ENCODE results near the gene MGAT5B. TPM values are rescaled to one million over a fixed set of nuclear protein-coding genes. Genes with fewer than 3 reads are reported as not detected.

The MGAT5B gene
- total RNA-seq, 1 donor, result 0.36 TPM

DNA sequence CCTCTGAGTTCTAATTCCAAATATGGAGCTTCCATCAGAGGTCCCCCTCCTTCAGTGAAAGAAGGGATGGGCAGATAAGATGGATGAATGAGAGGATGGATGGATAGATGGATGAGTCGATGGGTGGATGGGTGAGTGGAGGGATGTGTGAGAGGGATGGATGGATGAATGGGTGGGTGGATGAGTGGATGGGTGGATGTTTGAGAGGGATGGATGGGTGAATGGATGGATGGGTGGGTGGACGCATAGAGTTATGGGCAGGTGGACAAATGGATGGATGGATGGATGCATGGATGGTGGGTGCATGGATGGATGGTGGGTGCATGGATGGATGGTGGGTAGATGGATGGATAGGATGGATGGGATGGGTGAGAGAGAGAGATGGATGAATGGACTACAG, 69.0 kb downstream of the MGAT5B start:
- DNase-seq (ENCODE audit: insufficient read length, low spot score, missing footprints), result no peak
- Histone ChIP-seq H3K36me3 (ENCODE audit: insufficient read depth, low read length) (no peaks in the 10 kb centered on the region), H3K4me3 (ENCODE audit: insufficient read depth, low read length) (no peak overlapping the region), H3K27me3 (ENCODE audit: insufficient read depth, low read length) (peaks cover 16% of the 10 kb centered on the region), H4K20me1 (ENCODE audit: insufficient read depth, low read length) (no peaks in the 10 kb centered on the region), H3K27ac (ENCODE audit: low read depth, low read length) (no peak overlapping the region), H3K4me2 (ENCODE audit: insufficient read depth, low read length) (no peak overlapping the region), H3K9me3 (ENCODE audit: low read depth, low read length) (no peaks in the 10 kb centered on the region), H2AFZ (ENCODE audit: low read length) (no peak overlapping the region), H3K4me1 (ENCODE audit: insufficient read depth, low read length) (peaks cover 2% of the 10 kb centered on the region), H3K79me2 (ENCODE audit: insufficient read depth, low read length) (no peaks in the 10 kb centered on the region)
- TF ChIP-seq, protein P1, sequence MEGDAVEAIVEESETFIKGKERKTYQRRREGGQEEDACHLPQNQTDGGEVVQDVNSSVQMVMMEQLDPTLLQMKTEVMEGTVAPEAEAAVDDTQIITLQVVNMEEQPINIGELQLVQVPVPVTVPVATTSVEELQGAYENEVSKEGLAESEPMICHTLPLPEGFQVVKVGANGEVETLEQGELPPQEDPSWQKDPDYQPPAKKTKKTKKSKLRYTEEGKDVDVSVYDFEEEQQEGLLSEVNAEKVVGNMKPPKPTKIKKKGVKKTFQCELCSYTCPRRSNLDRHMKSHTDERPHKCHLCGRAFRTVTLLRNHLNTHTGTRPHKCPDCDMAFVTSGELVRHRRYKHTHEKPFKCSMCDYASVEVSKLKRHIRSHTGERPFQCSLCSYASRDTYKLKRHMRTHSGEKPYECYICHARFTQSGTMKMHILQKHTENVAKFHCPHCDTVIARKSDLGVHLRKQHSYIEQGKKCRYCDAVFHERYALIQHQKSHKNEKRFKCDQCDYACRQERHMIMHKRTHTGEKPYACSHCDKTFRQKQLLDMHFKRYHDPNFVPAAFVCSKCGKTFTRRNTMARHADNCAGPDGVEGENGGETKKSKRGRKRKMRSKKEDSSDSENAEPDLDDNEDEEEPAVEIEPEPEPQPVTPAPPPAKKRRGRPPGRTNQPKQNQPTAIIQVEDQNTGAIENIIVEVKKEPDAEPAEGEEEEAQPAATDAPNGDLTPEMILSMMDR (IDR thresholded peaks at IDR 0.05; ENCODE audit: extremely low read depth, low read depth, low read length), result no peak

DNA sequence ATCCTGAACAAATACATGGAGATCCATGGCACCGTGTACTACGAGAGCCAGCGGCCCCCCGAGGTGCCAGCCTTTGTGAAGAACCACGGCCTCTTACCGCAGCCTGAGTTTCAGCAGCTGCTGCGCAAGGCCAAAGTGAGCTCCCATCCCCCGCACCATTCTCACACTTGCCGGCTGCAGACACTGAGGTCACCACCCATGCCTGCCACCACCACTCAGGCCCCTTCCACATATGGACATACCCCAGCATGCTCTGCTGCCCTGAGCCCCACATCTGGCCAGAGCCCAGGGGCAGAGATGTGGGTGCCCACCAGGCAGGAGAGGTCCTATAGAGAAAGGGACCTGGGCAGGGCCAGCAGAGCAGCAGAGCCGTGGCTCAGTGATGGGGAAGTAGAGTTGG, 69.8 kb downstream of the MGAT5B start:
- H3K27me3 ChIP-seq (ENCODE audit: insufficient read depth, low read length), result peaks cover 16% of the 10 kb centered on the region
- no peak overlapping the region for H3K4me2 ChIP-seq (ENCODE audit: insufficient read depth, low read length)
- H3K79me2 ChIP-seq (ENCODE audit: insufficient read depth, low read length), result no peaks in the 10 kb centered on the region
- H3K4me1 ChIP-seq (ENCODE audit: insufficient read depth, low read length), result peaks cover 2% of the 10 kb centered on the region
- H2AFZ ChIP-seq (ENCODE audit: low read length), result no peak overlapping the region
- no peaks in the 10 kb centered on the region for H3K36me3 ChIP-seq (ENCODE audit: insufficient read depth, low read length)
- TF ChIP-seq, protein P1 (IDR thresholded peaks at IDR 0.05; ENCODE audit: extremely low read depth, low read depth, low read length), result no peak
- H3K4me3 ChIP-seq (ENCODE audit: insufficient read depth, low read length), result no peak overlapping the region
- no peak for DNase-seq (ENCODE audit: insufficient read length, low spot score, missing footprints)
- H4K20me1 ChIP-seq (ENCODE audit: insufficient read depth, low read length), result no peaks in the 10 kb centered on the region
- H3K9me3 ChIP-seq (ENCODE audit: low read depth, low read length), result no peaks in the 10 kb centered on the region
- no peak overlapping the region for H3K27ac ChIP-seq (ENCODE audit: low read depth, low read length)

- H2AFZ ChIP-seq (ENCODE audit: low read length), result no peak overlapping the region
- H3K27me3 ChIP-seq (ENCODE audit: insufficient read depth, low read length), result no peaks in the 10 kb centered on the region
- no peaks in the 10 kb centered on the region for H3K36me3 ChIP-seq (ENCODE audit: insufficient read depth, low read length)
- TF ChIP-seq, protein P1 (IDR thresholded peaks at IDR 0.05; ENCODE audit: extremely low read depth, low read depth, low read length), result no peak
- no peak overlapping the region for H3K27ac ChIP-seq (ENCODE audit: low read depth, low read length)
- no peak overlapping the region for H3K4me3 ChIP-seq (ENCODE audit: insufficient read depth, low read length)
- no peaks in the 10 kb centered on the region for H3K4me1 ChIP-seq (ENCODE audit: insufficient read depth, low read length)
- no peaks in the 10 kb centered on the region for H4K20me1 ChIP-seq (ENCODE audit: insufficient read depth, low read length)
- DNase-seq (ENCODE audit: insufficient read length, low spot score, missing footprints), result no peak
- H3K9me3 ChIP-seq (ENCODE audit: low read depth, low read length), result no peaks in the 10 kb centered on the region
- H3K79me2 ChIP-seq (ENCODE audit: insufficient read depth, low read length), result no peaks in the 10 kb centered on the region
- no peak overlapping the region for H3K4me2 ChIP-seq (ENCODE audit: insufficient read depth, low read length)
Measured at GRCh38 chr17:76940295-76940694, 72.1 kb downstream of the MGAT5B start.

GRCh38 chr17:76940738-76941350, 72.6 kb downstream of the MGAT5B start:
- no peak overlapping the region for H3K4me3 ChIP-seq (ENCODE audit: insufficient read depth, low read length)
- H3K4me1 ChIP-seq (ENCODE audit: insufficient read depth, low read length), result no peaks in the 10 kb centered on the region
- H3K79me2 ChIP-seq (ENCODE audit: insufficient read depth, low read length), result no peaks in the 10 kb centered on the region
- H3K36me3 ChIP-seq (ENCODE audit: insufficient read depth, low read length), result no peaks in the 10 kb centered on the region
- no peaks in the 10 kb centered on the region for H3K27me3 ChIP-seq (ENCODE audit: insufficient read depth, low read length)
- DNase-seq (ENCODE audit: insufficient read length, low spot score, missing footprints), result no peak
- no peaks in the 10 kb centered on the region for H4K20me1 ChIP-seq (ENCODE audit: insufficient read depth, low read length)
- no peak overlapping the region for H3K27ac ChIP-seq (ENCODE audit: low read depth, low read length)
- H3K9me3 ChIP-seq (ENCODE audit: low read depth, low read length), result no peaks in the 10 kb centered on the region
- no peak overlapping the region for H2AFZ ChIP-seq (ENCODE audit: low read length)
- no peak overlapping the region for H3K4me2 ChIP-seq (ENCODE audit: insufficient read depth, low read length)
- TF ChIP-seq, protein P1 (IDR thresholded peaks at IDR 0.05; ENCODE audit: extremely low read depth, low read depth, low read length), result peak; percentile 15

Data from osteoblast (primary cell).